OCI-LY3 (cell line): ENCODE measurements around the gene INTS2.

Source experiments
- H2AFZ ChIP-seq: fragments of 200-600, 300-600 bp; shearing (Covaris generic); 2 replicates; pipeline ENCODE4 v1.6.0; 2014; ENCODE audit warnings: antibody characterized with exemption, low read depth, low read length
- H3K27ac ChIP-seq: fragments of 200-600, 300-600 bp; sonication (generic); 2 replicates; pipeline ENCODE4 v1.5.1; 2014; ENCODE audit warnings: mild to moderate bottlenecking, low read length, moderate library complexity, mixed read lengths
- H3K27me3 ChIP-seq: fragments of 200-600, 300-600 bp; sonication (generic); 2 replicates; pipeline ENCODE4 v1.6.1; 2014; ENCODE audit warnings: low read depth, low read length, mixed read lengths
- H3K36me3 ChIP-seq: fragments of 200-600, 300-600 bp; sonication (generic); replicated peaks from 2 replicates; pipeline ENCODE3; 2014; ENCODE audit warnings: low read depth, low read length, mixed read lengths
- H3K4me1 ChIP-seq: fragments of 300-600, 200-600 bp; sonication (generic); 2 replicates; pipeline ENCODE4 v1.6.1; 2014; ENCODE audit warnings: low read length, mixed read lengths
- H3K4me2 ChIP-seq: fragments of 200-600, 300-600 bp; sonication (generic); 2 replicates; pipeline ENCODE4 v1.6.1; 2014; ENCODE audit warnings: low read length, mixed read lengths
- H3K4me3 ChIP-seq: fragments of 300-600, 200-600 bp; sonication (generic); 2 replicates; pipeline ENCODE4 v1.5.1; 2014; ENCODE audit warnings: antibody characterized with exemption, mild to moderate bottlenecking, low read length, moderate library complexity
- H3K79me2 ChIP-seq: fragments of 300-600, 200-600 bp; shearing (Covaris generic); 2 replicates; pipeline ENCODE4 v1.6.1; 2014; ENCODE audit warnings: mild to moderate bottlenecking, low read length, mixed read lengths
- H3K9ac ChIP-seq: fragments of 300-600, 200-600 bp; shearing (Covaris generic); 2 replicates; pipeline ENCODE4 v1.6.0; 2014; ENCODE audit warnings: mild to moderate bottlenecking, low read length, moderate library complexity
- H3K9me3 ChIP-seq: fragments of 200-600, 300-600 bp; shearing (Covaris generic); 2 replicates; pipeline ENCODE4 v1.6.1; 2014; ENCODE audit warnings: low read length, mixed read lengths; ENCODE audit not compliant: insufficient read depth
- H4K20me1 ChIP-seq: fragments of 200-600, 300-600 bp; sonication (generic); 2 replicates; pipeline ENCODE4 v1.6.1; 2016; ENCODE audit warnings: low read length, mixed read lengths; ENCODE audit not compliant: insufficient read depth
- EZH2phosphoT487 ChIP-seq: fragments of 200-600 bp; shearing (Covaris generic); IDR thresholded peaks from 2 replicates; pipeline ENCODE4 v1.6.1; 2018; ENCODE audit warnings: antibody characterized with exemption, mixed run types, low read depth
- TF ChIP-seq, protein P1 (sequence below): fragments of 200-600, 300-600 bp; sonication (generic); IDR thresholded peaks from 2 replicates; pipeline ENCODE4 v1.5.1; 2014; ENCODE audit warnings: antibody characterized with exemption, low read length, low read depth

Gene INTS2

GRCh38 chr17:61884864-61885263, 42.9 kb downstream of the INTS2 start:
- no peaks in the 10 kb centered on the region for H3K79me2 ChIP-seq
- H3K27me3 ChIP-seq: no peaks in the 10 kb centered on the region
- TF ChIP-seq, protein P1, sequence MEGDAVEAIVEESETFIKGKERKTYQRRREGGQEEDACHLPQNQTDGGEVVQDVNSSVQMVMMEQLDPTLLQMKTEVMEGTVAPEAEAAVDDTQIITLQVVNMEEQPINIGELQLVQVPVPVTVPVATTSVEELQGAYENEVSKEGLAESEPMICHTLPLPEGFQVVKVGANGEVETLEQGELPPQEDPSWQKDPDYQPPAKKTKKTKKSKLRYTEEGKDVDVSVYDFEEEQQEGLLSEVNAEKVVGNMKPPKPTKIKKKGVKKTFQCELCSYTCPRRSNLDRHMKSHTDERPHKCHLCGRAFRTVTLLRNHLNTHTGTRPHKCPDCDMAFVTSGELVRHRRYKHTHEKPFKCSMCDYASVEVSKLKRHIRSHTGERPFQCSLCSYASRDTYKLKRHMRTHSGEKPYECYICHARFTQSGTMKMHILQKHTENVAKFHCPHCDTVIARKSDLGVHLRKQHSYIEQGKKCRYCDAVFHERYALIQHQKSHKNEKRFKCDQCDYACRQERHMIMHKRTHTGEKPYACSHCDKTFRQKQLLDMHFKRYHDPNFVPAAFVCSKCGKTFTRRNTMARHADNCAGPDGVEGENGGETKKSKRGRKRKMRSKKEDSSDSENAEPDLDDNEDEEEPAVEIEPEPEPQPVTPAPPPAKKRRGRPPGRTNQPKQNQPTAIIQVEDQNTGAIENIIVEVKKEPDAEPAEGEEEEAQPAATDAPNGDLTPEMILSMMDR: no peak
- peaks cover 23% of the 10 kb centered on the region for H3K36me3 ChIP-seq
- H3K4me2 ChIP-seq: no peak overlapping the region
- H3K9ac ChIP-seq: no peak overlapping the region
- H3K4me1 ChIP-seq: no peaks in the 10 kb centered on the region
- no peak overlapping the region for H2AFZ ChIP-seq
- H3K4me3 ChIP-seq: no peak overlapping the region
- H3K27ac ChIP-seq: no peak overlapping the region
- no peaks in the 10 kb centered on the region for H4K20me1 ChIP-seq
- H3K9me3 ChIP-seq: no peaks in the 10 kb centered on the region

GRCh38 chr17:61880589-61881102, 47.1 kb downstream of the INTS2 start:
- Histone ChIP-seq H3K36me3 (peaks cover 24% of the 10 kb centered on the region), H3K4me3 (no peak overlapping the region)

DNA sequence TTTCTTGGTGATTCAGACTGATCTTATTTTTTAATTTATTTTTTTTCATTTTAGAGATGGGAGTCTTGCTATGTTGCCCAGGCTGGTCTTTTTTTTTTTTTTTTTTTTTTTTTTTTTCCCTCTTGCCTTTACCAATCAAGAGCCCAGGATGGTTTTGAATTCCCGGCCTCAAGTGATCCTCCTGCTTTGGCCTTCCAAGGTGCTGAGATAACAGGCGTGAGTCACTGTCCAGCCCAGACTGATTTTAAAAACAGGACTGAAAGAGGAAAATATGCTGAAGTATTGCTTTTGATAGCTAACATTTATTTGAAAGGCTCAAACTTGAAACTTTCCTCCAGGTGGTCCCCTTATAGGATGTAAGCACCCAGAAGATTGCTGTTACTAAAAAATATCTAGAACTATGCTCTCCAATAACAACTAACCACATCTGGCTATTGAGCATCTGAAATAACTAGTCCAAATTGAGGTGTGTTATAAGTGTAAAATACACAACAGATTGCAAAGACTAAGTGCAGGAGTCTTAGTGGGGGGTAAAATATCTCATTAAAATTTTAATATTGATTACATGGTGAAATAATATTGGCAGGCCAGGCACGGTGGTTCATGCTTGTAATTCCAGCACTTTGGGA, 48.7 kb downstream of the INTS2 start:
- H3K4me2 ChIP-seq: no peak overlapping the region
- H3K36me3 ChIP-seq: peaks cover 28% of the 10 kb centered on the region
- H3K4me3 ChIP-seq: no peak overlapping the region
- no peak overlapping the region for H2AFZ ChIP-seq
- H3K9me3 ChIP-seq: no peaks in the 10 kb centered on the region
- peaks cover 9% of the 10 kb centered on the region for H3K4me1 ChIP-seq
- TF ChIP-seq, protein P1: no peak
- TF ChIP-seq EZH2phosphoT487: no peak
- no peaks in the 10 kb centered on the region for H3K79me2 ChIP-seq
- H4K20me1 ChIP-seq: no peaks in the 10 kb centered on the region
- H3K27ac ChIP-seq: no peak overlapping the region
- no peak overlapping the region for H3K9ac ChIP-seq
- no peaks in the 10 kb centered on the region for H3K27me3 ChIP-seq

More at GRCh38 chr17:61880589-61881102, 47.1 kb downstream of the INTS2 start:
- TF ChIP-seq, protein P1: no peak
- TF ChIP-seq EZH2phosphoT487: no peak
- Histone ChIP-seq H3K27ac (no peak overlapping the region), H3K4me1 (peaks cover 3% of the 10 kb centered on the region), H3K4me2 (no peak overlapping the region), H3K79me2 (no peaks in the 10 kb centered on the region), H3K9ac (no peak overlapping the region), H2AFZ (no peak overlapping the region), H3K27me3 (no peaks in the 10 kb centered on the region), H4K20me1 (no peaks in the 10 kb centered on the region), H3K9me3 (no peaks in the 10 kb centered on the region)

DNA sequence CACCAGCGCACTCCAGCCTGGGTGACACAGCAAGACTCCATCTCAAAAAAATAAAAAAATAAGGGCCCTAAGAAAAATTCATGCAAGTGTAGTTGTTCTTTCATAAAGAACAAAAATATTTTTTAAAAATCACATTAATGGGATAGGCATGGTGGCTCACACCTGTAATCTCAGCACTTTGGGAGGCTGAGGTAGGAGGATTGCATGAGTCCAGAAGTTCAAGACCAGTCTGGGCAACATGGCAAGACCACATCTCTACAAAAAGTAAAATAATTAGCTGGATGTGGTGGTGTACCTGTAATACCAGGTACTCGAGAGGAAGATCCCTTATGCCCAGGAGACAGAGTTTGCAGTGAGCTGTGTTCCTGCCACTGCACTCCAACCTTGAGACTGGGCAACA, 49.3 kb downstream of the INTS2 start:
- Histone ChIP-seq H3K79me2 (no peaks in the 10 kb centered on the region), H3K4me1 (peaks cover 9% of the 10 kb centered on the region), H4K20me1 (no peaks in the 10 kb centered on the region), H3K27me3 (no peaks in the 10 kb centered on the region), H2AFZ (no peak overlapping the region), H3K9ac (no peak overlapping the region), H3K4me2 (no peak overlapping the region), H3K4me3 (no peak overlapping the region), H3K36me3 (peaks cover 31% of the 10 kb centered on the region), H3K9me3 (no peaks in the 10 kb centered on the region), H3K27ac (no peak overlapping the region)
- TF ChIP-seq EZH2phosphoT487: no peak
- TF ChIP-seq, protein P1: no peak
